COLO829 (cell line): ENCODE measurements around the gene MARCHF3.

Source experiments
- DNase-seq: peaks from one replicate; pipeline ENCODE4 v3.0.0; 2012; ENCODE audit warnings: low spot score

MARCHF3 gene

GRCh38 chr5:126982926-126983873 lies 47.2 kb downstream of the MARCHF3 start:
- DNase-seq: no peak

DNA sequence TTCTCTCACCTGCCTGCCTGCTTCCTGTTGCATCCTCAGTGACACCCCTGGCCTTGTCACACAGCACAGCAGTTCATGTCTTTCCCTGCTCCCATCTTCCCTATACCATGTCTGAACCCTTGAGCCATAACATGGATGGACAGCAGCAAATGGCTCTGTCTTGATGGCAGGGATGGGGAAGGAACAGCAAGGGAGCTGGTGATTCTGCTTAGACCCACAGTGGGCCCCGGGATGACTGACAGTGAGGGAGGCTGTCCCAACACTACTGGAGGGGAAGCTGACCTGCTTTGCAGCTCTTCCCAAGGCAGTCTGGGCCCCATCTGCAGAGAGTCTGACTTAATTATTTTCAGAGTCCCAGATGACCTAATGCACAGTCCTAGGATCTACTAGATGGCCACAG lies 48.2 kb downstream of the MARCHF3 start:
- DNase-seq: no peak

- DNase-seq: no peak
Measured at GRCh38 chr5:126981701-126982100, 48.7 kb downstream of the MARCHF3 start.

DNA sequence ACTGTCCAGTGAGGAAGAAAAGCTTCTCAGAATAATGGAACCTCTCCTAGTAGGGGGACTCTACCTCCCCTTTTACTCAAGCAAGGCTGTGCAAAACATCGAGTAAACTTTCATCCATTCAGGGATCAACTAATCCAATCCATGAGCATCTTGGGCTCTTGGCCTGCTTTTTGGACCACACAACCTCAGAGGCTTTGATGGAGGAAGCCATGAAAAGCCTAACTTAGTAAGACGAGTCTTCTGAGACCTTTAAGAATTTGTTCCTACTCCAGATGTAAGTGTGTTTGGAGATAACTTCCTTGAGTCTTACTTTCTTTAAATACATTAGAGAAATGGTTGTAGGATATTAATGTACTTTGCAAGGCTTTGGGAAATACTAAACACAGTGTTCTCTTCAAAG lies 49.1 kb downstream of the MARCHF3 start:
- DNase-seq: no peak

DNA sequence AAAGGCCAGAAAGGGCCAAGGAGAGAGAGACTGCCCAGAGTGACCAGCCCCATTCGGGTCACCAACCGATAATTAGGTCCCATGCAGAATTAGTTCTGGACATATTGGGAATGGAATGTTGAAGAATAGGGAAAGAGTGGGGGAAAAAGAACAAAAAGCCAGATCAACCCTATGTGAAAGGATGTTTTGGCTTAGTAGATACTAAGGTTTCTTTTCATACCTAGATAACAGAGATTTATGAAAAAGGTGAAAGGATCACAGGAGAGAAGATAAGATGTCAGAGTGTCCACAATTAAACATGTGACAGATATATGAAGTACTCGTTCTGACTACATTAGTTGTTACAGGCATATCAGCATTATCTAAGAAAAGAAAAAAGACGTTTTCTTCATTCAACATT lies 52.1 kb downstream of the MARCHF3 start:
- DNase-seq: no peak

- no peak for DNase-seq
Measured at GRCh38 chr5:126976520-126977172, 53.7 kb downstream of the MARCHF3 start.

DNA sequence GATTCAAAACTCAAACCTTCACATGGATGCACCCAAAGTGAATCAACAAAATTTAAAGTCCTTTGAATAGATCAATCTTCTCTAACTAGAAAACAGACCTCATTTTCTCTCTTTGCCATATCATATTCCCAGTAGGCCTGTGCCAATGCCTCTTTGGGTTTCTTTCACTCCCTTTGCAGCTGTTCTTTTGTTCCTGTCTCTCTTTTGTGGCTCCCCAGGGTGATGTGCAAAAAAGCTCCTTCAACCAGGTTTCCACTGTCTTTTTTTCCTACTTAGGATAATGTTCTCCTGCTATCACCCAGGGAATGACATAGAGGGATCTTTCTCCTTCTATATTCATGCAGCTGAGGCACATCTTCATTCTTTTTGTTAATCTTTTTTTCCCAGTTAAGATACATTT lies 54.6 kb downstream of the MARCHF3 start:
- no peak for DNase-seq

GRCh38 chr5:126973193-126973592 lies 57.2 kb downstream of the MARCHF3 start:
- no peak for DNase-seq

- DNase-seq: no peak
Measured at GRCh38 chr5:126972062-126972895, 58.1 kb downstream of the MARCHF3 start.

GRCh38 chr5:126971455-126972031 lies 58.8 kb downstream of the MARCHF3 start:
- no peak for DNase-seq

GRCh38 chr5:126970517-126971017 lies 59.8 kb downstream of the MARCHF3 start:
- DNase-seq: peak; percentile 2

GRCh38 chr5:126969548-126969947 lies 60.8 kb downstream of the MARCHF3 start:
- DNase-seq: no peak

DNA sequence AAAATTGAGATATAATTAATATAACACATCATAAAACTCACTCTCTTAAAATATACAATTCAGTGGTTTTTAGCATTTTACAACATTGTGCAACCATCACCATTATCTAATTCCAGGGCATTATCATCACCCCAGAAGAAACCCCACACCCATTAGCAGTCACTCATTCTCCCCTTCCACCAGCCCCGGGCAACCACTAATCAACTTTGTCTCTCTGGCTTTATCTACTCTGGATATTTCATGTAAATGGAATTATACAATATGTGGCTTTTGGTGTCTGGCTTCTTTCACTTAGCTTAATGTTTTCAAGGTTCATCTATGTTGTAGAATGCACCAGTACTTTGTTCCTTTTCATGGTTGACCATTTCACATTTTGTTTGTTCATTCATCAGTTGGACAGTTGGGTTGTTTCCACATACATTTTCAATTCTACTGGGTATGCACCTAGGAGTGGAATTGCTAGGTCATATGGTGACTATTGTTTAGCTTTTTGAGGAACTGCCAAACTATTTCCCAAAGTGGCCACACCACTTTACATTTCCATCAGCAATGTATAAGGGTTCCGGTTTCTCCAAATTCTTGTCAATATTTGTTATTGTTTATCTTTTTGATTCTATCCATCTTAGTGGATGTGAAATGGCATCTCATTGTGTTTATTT lies 62.4 kb downstream of the MARCHF3 start:
- no peak for DNase-seq

DNA sequence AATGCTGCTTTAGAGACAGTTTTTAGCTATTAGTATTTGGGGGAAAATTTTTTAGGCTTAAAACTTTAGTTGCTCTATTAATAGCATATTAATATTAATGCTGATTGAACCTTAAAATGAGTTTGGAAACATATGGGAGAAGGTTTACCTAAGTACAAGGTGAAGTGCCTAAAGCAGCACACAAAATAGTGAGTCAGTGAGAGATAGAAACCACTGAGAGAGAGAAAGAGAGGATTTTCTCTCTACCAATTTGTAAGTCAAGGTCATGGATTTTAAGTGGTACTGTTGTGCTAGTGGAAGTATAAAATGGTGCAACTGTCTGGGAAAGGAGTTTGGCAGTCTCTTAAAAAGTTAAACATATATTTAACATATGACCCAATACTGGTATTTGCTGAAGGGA lies 64.9 kb downstream of the MARCHF3 start:
- DNase-seq: no peak

DNA sequence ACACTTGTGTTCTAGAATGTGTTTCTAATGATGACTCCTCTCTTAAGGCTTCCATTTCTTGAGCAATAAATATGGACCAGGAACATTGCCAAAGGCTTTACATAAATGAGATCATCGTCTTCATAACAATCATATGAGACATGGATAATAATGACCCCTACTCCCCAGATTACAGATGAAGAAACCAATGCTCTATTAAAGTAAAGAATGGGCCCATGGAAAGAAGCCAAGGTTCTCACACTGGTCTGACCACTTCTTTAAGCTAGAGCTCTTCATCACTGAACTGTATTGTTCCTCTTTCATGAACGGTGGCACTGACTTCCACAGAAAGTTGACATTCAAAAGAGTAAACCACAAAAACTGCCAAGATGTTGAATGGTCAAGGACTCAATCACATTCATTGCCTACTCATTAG lies 65.3 kb downstream of the MARCHF3 start:
- DNase-seq: peak; percentile 20

DNA sequence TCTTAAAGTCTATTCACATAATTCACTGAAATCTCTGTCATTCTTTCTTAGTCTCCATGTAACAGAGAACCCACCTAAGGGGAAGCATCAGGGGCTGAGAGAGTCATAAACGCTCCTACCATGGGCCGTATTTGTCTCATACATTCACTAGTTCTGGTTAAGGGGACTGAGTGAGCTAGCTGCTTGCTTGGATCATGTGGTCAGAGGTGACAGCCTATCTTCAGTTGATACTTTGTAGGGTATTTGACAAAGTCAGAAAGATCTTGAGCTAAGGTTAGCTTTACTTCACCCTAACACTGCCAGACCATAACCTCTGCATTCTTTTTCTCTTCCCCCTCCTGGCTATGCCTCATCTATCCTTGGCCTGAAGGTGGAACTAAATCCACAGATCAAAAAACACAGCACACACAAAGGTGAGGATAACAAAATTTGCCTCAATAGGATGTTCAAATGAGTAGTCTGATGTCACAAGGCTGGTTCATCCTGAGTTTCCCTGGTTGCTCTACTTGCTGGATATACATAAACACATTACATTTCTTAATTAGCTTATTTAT lies 66.5 kb downstream of the MARCHF3 start:
- no peak for DNase-seq

DNA sequence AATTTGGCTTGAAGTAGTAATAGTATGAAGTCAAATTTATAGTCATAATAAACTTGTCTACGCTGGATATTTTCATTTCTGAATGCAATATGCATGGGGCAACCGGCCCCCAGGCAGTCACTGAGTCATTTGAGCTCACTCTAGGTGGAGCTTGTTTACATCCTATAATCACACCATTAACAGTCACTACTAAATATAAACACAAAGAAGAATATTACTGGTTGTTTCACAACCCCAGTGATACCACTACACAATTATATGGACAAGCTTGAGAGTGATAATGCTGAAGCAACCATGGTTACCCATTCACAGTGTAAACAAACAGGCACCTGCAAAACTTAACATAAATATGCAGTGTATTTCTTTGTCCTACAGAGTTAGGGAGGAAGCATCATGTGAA lies 68.7 kb downstream of the MARCHF3 start:
- DNase-seq: no peak

GRCh38 chr5:126961128-126961527 lies 69.2 kb downstream of the MARCHF3 start:
- DNase-seq: no peak

- no peak for DNase-seq
Measured at GRCh38 chr5:126959188-126959587, 71.2 kb downstream of the MARCHF3 start.

DNA sequence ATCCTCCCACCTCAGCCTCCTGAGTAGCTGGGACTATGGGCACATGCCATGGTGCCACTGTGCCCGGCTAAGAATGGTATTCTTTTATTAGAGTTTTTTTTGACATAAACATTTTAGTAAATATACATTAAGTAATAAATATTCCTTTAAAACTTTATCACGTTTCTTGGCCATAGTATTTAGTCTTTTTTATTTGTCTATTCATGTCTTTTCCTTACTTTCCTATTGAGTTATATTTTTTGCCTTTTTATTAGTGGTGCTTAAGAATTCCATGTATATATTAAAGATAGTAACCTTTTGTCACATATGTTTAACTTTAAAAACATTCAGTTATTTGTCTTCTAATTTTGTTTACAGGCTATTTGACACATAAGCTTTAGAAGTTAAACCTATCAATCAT lies 73.4 kb downstream of the MARCHF3 start:
- DNase-seq: no peak

GRCh38 chr5:126954981-126955380 lies 75.4 kb downstream of the MARCHF3 start:
- DNase-seq: no peak
